ENCODE measurements around the gene TSC22D1. TPM values are rescaled to one million over a fixed set of nuclear protein-coding genes. Genes with fewer than 3 reads are reported as not detected.
A peak's percentile ranks its signal among the peaks of the same experiment; 100 is the strongest.
"Not testable (repeated sequence)": the region's sequence is repeated elsewhere in the genome, so short reads cannot be mapped to it uniquely, and the experiment has no call there.

The TSC22D1 gene
- 188 and 227 TPM in 2 replicates for total RNA-seq (2014; rRNA removed; shearing (Covaris generic))

- DNase-seq (ENCODE audit: low read depth) = peak; percentile 46
Measured at GRCh38 chr13:44575741-44576350, at the start of gene TSC22D1. TSC22D1 (minus strand) TSS chr13:44576330; CDS start chr13:44576074, 256 bp downstream.

- no peak for DNase-seq (ENCODE audit: low read depth)
Measured at GRCh38 chr13:44622708-44623107, 46.6 kb upstream of the TSC22D1 start.

- DNase-seq (ENCODE audit: low read depth) = no peak
Measured at GRCh38 chr13:44622261-44622660, 46.1 kb upstream of the TSC22D1 start.

- DNase-seq (ENCODE audit: low read depth) = peak; percentile 33
Measured at GRCh38 chr13:44620057-44620456, 43.9 kb upstream of the TSC22D1 start.

GRCh38 chr13:44619651-44620050 is 43.5 kb upstream of the TSC22D1 start:
- DNase-seq (ENCODE audit: low read depth) = no peak

GRCh38 chr13:44618326-44618725 is 42.2 kb upstream of the TSC22D1 start:
- DNase-seq (ENCODE audit: low read depth) = peak; percentile 17

GRCh38 chr13:44617648-44618047 is 41.5 kb upstream of the TSC22D1 start:
- no peak for DNase-seq (ENCODE audit: low read depth)

GRCh38 chr13:44609137-44609536 is 33.0 kb upstream of the TSC22D1 start:
- no peak for DNase-seq (ENCODE audit: low read depth)

GRCh38 chr13:44605721-44606120 is 29.6 kb upstream of the TSC22D1 start:
- DNase-seq (ENCODE audit: low read depth) = no peak

GRCh38 chr13:44605275-44605674 is 29.1 kb upstream of the TSC22D1 start:
- no peak for DNase-seq (ENCODE audit: low read depth)

GRCh38 chr13:44601586-44601985 is 25.5 kb upstream of the TSC22D1 start:
- DNase-seq (ENCODE audit: low read depth) = no peak

- not testable (repeated sequence) for DNase-seq (ENCODE audit: low read depth)
Measured at GRCh38 chr13:44593861-44594592, 17.9 kb upstream of the TSC22D1 start.

GRCh38 chr13:44592216-44592847 is 16.2 kb upstream of the TSC22D1 start:
- no peak for DNase-seq (ENCODE audit: low read depth)

- DNase-seq (ENCODE audit: low read depth) = no peak
Measured at GRCh38 chr13:44591316-44591715, 15.2 kb upstream of the TSC22D1 start.

GRCh38 chr13:44583137-44583536 is 7.0 kb upstream of the TSC22D1 start:
- DNase-seq (ENCODE audit: low read depth) = no peak

- DNase-seq (ENCODE audit: low read depth) = no peak
Measured at GRCh38 chr13:44578067-44578400, 1.9 kb upstream of the TSC22D1 start.

GRCh38 chr13:44577236-44578066 is 1.3 kb upstream of the TSC22D1 start:
- DNase-seq (ENCODE audit: low read depth) = peak; percentile 90

GRCh38 chr13:44576351-44577235 is 463 bp upstream of the TSC22D1 start:
- DNase-seq (ENCODE audit: low read depth) = peak; percentile 14

GRCh38 chr13:44575035-44575434 is 1.1 kb downstream of the TSC22D1 start:
- DNase-seq (ENCODE audit: low read depth) = no peak

- DNase-seq (ENCODE audit: low read depth) = no peak
Measured at GRCh38 chr13:44574466-44574855, 1.7 kb downstream of the TSC22D1 start.

All from RPMI7951 (cell line).